IMR-90 (cell line): ENCODE data around the gene CAMK2D. TPM values are rescaled to one million over a fixed set of nuclear protein-coding genes. Genes with fewer than 3 reads are reported as not detected.
"Not testable (repeated sequence)": the region's sequence is repeated elsewhere in the genome, so short reads cannot be mapped to it uniquely, and the experiment has no call there.

ENCODE experiments used
- ATAC-seq: fragments of 200-7000 bp; cut with Tn5 transposase; 2 replicates; pipeline ENCODE4 v1.9.1; 2020; ENCODE audit warnings: low read depth, mild to moderate bottlenecking, moderate library complexity
- BruUV-seq: library from RNA; stranded (reverse); fragments of 400-500 nt; replicated peaks from 2 replicates; lab custom pipeline; 2021; lab: Mats Ljungman, UMichigan
- CTCF ChIA-PET: fragments of 300-600 bp; formaldehyde crosslinking; extraction: SDS; loops from one replicate; lab custom pipeline; 2021; ENCODE audit warnings: antibody characterized with exemption; lab: Yijun Ruan, JAX
- POLR2A ChIA-PET: fragments of 300-600 bp; sonication (Branson Sonifier 250); formaldehyde crosslinking; loops from one replicate; lab custom pipeline; 2022; ENCODE audit warnings: antibody characterized with exemption; ENCODE audit not compliant: unreplicated experiment; lab: Charles Lee
- DNase-seq: peaks from one replicate; pipeline ENCODE4 v3.0.0; 2013
- H2AFZ ChIP-seq: replicated peaks from 2 replicates; pipeline ENCODE3; 2013; ENCODE audit warnings: low read length, mild to moderate bottlenecking; ENCODE audit not compliant: poor library complexity
- H2AK5ac ChIP-seq: 2 replicates; pipeline ENCODE4 v1.6.1; 2013; ENCODE audit warnings: low read depth, low read length, inconsistent platforms
- H2AK9ac ChIP-seq: replicated peaks from 2 replicates; pipeline ENCODE3; 2013; ENCODE audit warnings: mild to moderate bottlenecking, low read depth, low read length, moderate library complexity; ENCODE audit not compliant: poor library complexity
- H2BK120ac ChIP-seq: 2 replicates; pipeline ENCODE4 v1.6.1; 2013; ENCODE audit warnings: low read depth, low read length, inconsistent platforms
- H2BK15ac ChIP-seq: 3 replicates; pipeline ENCODE4 v1.6.1; 2013; ENCODE audit warnings: low read depth, low read length, inconsistent platforms
- H2BK20ac ChIP-seq: 2 replicates; pipeline ENCODE4 v1.6.1; 2013; ENCODE audit warnings: low read depth, mild to moderate bottlenecking, inconsistent platforms, low read length, moderate library complexity
- H2BK5ac ChIP-seq: 2 replicates; pipeline ENCODE4 v1.6.1; 2013; ENCODE audit warnings: mild to moderate bottlenecking, low read depth, low read length, inconsistent platforms; ENCODE audit not compliant: poor library complexity, severe bottlenecking
- H3K14ac ChIP-seq: replicated peaks from 2 replicates; pipeline ENCODE4 v1.6.1; 2013; ENCODE audit warnings: low read depth, low read length, inconsistent platforms
- H3K18ac ChIP-seq: 2 replicates; pipeline ENCODE4 v1.6.1; 2013; ENCODE audit warnings: low read depth, low read length, control low read depth
- H3K23ac ChIP-seq: 2 replicates; pipeline ENCODE4 v1.6.1; 2013; ENCODE audit warnings: low read depth, low read length, inconsistent platforms
- H3K27ac ChIP-seq: 2 replicates; pipeline ENCODE4 v1.5.1; 2013; ENCODE audit warnings: mild to moderate bottlenecking, control low read depth, low read length; ENCODE audit not compliant: insufficient read depth
- H3K27me3 ChIP-seq: 2 replicates; pipeline ENCODE4 v1.6.1; 2013; ENCODE audit warnings: low read length; ENCODE audit not compliant: control insufficient read depth, insufficient read depth
- H3K36me3 ChIP-seq: 2 replicates; pipeline ENCODE4 v1.6.1; 2013; ENCODE audit warnings: low read length, mixed read lengths; ENCODE audit not compliant: control insufficient read depth, insufficient read depth
- H3K4ac ChIP-seq: 2 replicates; pipeline ENCODE4 v1.6.1; 2013; ENCODE audit warnings: low read depth, low read length, inconsistent platforms
- H3K4me1 ChIP-seq: 2 replicates; pipeline ENCODE4 v1.6.1; 2013; ENCODE audit warnings: low read length, mixed read lengths; ENCODE audit not compliant: control insufficient read depth, insufficient read depth
- H3K4me2 ChIP-seq: 2 replicates; pipeline ENCODE4 v1.6.1; 2013; ENCODE audit warnings: low read depth, mild to moderate bottlenecking, control low read depth, low read length, moderate library complexity
- H3K4me3 ChIP-seq: 2 replicates; pipeline ENCODE4 v1.5.1; 2013; ENCODE audit warnings: low read depth, mild to moderate bottlenecking, control low read depth, low read length, moderate library complexity; ENCODE audit not compliant: insufficient read depth
- H3K56ac ChIP-seq: 2 replicates; pipeline ENCODE4 v1.6.1; 2013; ENCODE audit warnings: low read length, inconsistent platforms; ENCODE audit not compliant: insufficient read depth; ENCODE audit errors: extremely low read depth
- H3K79me1 ChIP-seq, 2 experiments: 2 replicates each; pipeline ENCODE4 v1.6.1; 2013; ENCODE audit warnings: low read length in 2 of 2, inconsistent platforms in 1 of 2, low read depth in 1 of 2
- H3K9ac ChIP-seq: 2 replicates; pipeline ENCODE4 v1.6.1; 2013; ENCODE audit warnings: low read depth, low read length, control low read depth
- H3K9me1 ChIP-seq: 2 replicates; pipeline ENCODE4 v1.6.1; 2013; ENCODE audit warnings: low read length, inconsistent platforms; ENCODE audit not compliant: insufficient read depth
- H3K9me3 ChIP-seq: 2 replicates; pipeline ENCODE4 v1.6.1; 2013; ENCODE audit warnings: low read length; ENCODE audit not compliant: control insufficient read depth, insufficient read depth
- H4K20me1 ChIP-seq: 2 replicates; pipeline ENCODE4 v1.6.1; 2013; ENCODE audit warnings: low read length, inconsistent platforms; ENCODE audit not compliant: insufficient read depth
- H4K5ac ChIP-seq: 2 replicates; pipeline ENCODE4 v1.6.1; 2013; ENCODE audit warnings: mild to moderate bottlenecking, low read depth, low read length, control low read depth
- H4K8ac ChIP-seq, 2 experiments: 2 replicates each; pipeline ENCODE4 v1.6.1; 2013; ENCODE audit warnings: low read depth in 2 of 2, low read length in 2 of 2, control low read depth in 1 of 2, inconsistent platforms in 1 of 2
- H4K91ac ChIP-seq: 2 replicates; pipeline ENCODE4 v1.6.1; 2013; ENCODE audit warnings: low read depth, low read length, inconsistent platforms; ENCODE audit not compliant: insufficient read depth
- WGBS, 2 experiments: methylation state at CpG; one replicate each; pipeline versions ENCODE4 v1.1.5 to v1.1.7; 2013; ENCODE audit warnings: missing lambda C conversion rate in 2 of 2; ENCODE audit not compliant: insufficient read length in 1 of 2; ENCODE audit errors: extremely low coverage in 2 of 2; 5-methylcytosine and 5-hydroxymethylcytosine counted together
- dilution Hi-C: fragments of 300-500 bp; cut with HindIII; formaldehyde crosslinking; loops from one replicate; pipeline ENCODE4 v1.14.3; 2018; ENCODE audit warnings: low sequenced_read_pairs; ENCODE audit not compliant: unreplicated experiment
- in situ Hi-C: fragments of 300-500 bp; cut with MboI; formaldehyde crosslinking; loops from 3 replicates; pipeline ENCODE4 v1.14.3; 2019; ENCODE audit warnings: low sequenced_read_pairs, inconsistent platforms, mixed read lengths
- intact Hi-C: fragments of 100-400 bp; cut with micrococcal nuclease; formaldehyde crosslinking; loops from 2 replicates; pipeline ENCODE4 v1.10.0; 2022
- polyA plus RNA-seq, 3 experiments: library from polyadenylated mRNA; depleted of rRNA; stranded (reverse); fragments of >200 nt; gene quantifications; 2 replicates each; pipeline ENCODE4 v1.2.3, GENCODE V29; 2012; ENCODE audit warnings: low replicate concordance in 1 of 3
- total RNA-seq: library from RNA; depleted of rRNA; stranded (reverse); fragments of >200 nt; gene quantifications from 2 replicates; pipeline ENCODE4 v1.2.3, GENCODE V29; 2012

CAMK2D gene
- total and polyA plus RNA-seq, 2 of the 4 experiments (the other 2 are of a cell fraction): 44.6 to 156 TPM

GRCh38 chr4:113763923-113764322 is 2.4 kb upstream of the CAMK2D start:
- in situ Hi-C loops, H3K36me3 ChIP-seq, H3K23ac ChIP-seq, H2BK20ac ChIP-seq, H3K9me3 ChIP-seq, H2AK9ac ChIP-seq, H3K4ac ChIP-seq, H3K27ac ChIP-seq, H4K5ac ChIP-seq, H3K4me2 ChIP-seq, H2AFZ ChIP-seq, H2BK120ac ChIP-seq, POLR2A ChIA-PET, H4K91ac ChIP-seq, H3K4me1 ChIP-seq, H4K20me1 ChIP-seq, H3K56ac ChIP-seq, ATAC-seq, H2BK15ac ChIP-seq, H2BK5ac ChIP-seq, H2AK5ac ChIP-seq, H3K27me3 ChIP-seq, H3K9ac ChIP-seq, H3K18ac ChIP-seq, DNase-seq, H3K9me1 ChIP-seq, BruUV-seq, dilution Hi-C loops, H3K4me3 ChIP-seq, CTCF ChIA-PET, H3K14ac ChIP-seq, H4K8ac ChIP-seq: not testable (repeated sequence)
- peaks cover 5 to 12% of the 10 kb centered on the region in 2 experiments; a peak in 3 of 4 replicates for H3K79me1 ChIP-seq
- 100% methylated on average over 1 of the region's 12 CpGs; no CpG with 5 or more reads in 1 of the 2 experiments for WGBS, 2 experiments
- intact Hi-C loops: loop anchor here (5.0 to 10.0 kb wide), 4 partner anchors 193 to 518 kb away; no protein-coding TSS in a partner anchor
